Stomach smooth muscle (tissue), 2 donors: Measurements from ENCODE around the gene CRACR2B.

ENCODE experiments used
- H3K27ac ChIP-seq: one replicate; pipeline ENCODE4 v1.7.0; 2013; ENCODE audit warnings: mild to moderate bottlenecking, low read length, inconsistent platforms
- H3K27me3 ChIP-seq, 2 donors: one replicate each; pipeline ENCODE4 v1.7.0; 2013; ENCODE audit warnings: low read length in 2 of 2; ENCODE audit not compliant: insufficient read depth in 2 of 2, control insufficient read depth in 1 of 2
- H3K36me3 ChIP-seq, 2 donors: one replicate each; pipeline ENCODE4 v1.7.0; 2013; ENCODE audit warnings: low read length in 2 of 2; ENCODE audit not compliant: control insufficient read depth in 2 of 2, insufficient read depth in 2 of 2
- H3K4me1 ChIP-seq: one replicate; pipeline ENCODE4 v1.7.0; 2013; ENCODE audit warnings: low read length; ENCODE audit not compliant: control insufficient read depth, insufficient read depth
- H3K4me3 ChIP-seq, 2 donors: one replicate each; pipeline ENCODE4 v1.7.0; 2013; ENCODE audit warnings: low read length in 2 of 2
- H3K9ac ChIP-seq, 2 donors: one replicate each; pipeline ENCODE4 v1.7.0; 2013; ENCODE audit warnings: low read length in 2 of 2, mild to moderate bottlenecking in 1 of 2
- H3K9me3 ChIP-seq, 2 donors: one replicate each; pipeline ENCODE4 v1.7.0; 2013; ENCODE audit warnings: low read length in 2 of 2; ENCODE audit not compliant: control insufficient read depth in 2 of 2
- donor health status: healthy.
- donor health status: Pancreatic carcinoma.

The CRACR2B gene

GRCh38 chr11:842370-843002 is 14.8 kb downstream of the CRACR2B start, which contains the start of the genes POLR2L and TSPAN4:
TSS of gene POLR2L (minus strand) at chr11:842529. CDS start at chr11:842508, 21 bp downstream.
TSS of gene TSPAN4 (plus strand) at chr11:842852. CDS start at chr11:850305, 7,453 bp downstream.
- Histone ChIP-seq H3K27ac (peak within 1 kb of the TSS; percentile 89), H3K4me3 (peak within 1 kb of the TSS; percentile 91 to 92), H3K36me3 (peaks cover 13 to 24% of the 10 kb centered on the region in 2 donors), H3K9ac (peak within 1 kb of the TSS; percentile 78 to 84), H3K4me1 (peaks cover 63% of the 10 kb centered on the region), H3K9me3 (no peaks in the 10 kb centered on the region), H3K27me3 (no peaks in the 10 kb centered on the region)

GRCh38 chr11:843086-843734 is 15.5 kb downstream of the CRACR2B start:
- H3K27ac ChIP-seq = peak overlapping the region; percentile 62
- peaks cover 0 to 6% of the 10 kb centered on the region in 2 donors for H3K27me3 ChIP-seq

GRCh38 chr11:843818-844692 is 16.3 kb downstream of the CRACR2B start:
- no peaks in the 10 kb centered on the region for H3K9me3 ChIP-seq
- peak overlapping the region; percentile 91 to 92 for H3K4me3 ChIP-seq
- peaks cover 8 to 14% of the 10 kb centered on the region in 2 donors for H3K36me3 ChIP-seq
- peaks cover 69% of the 10 kb centered on the region for H3K4me1 ChIP-seq
- peaks cover 5 to 14% of the 10 kb centered on the region in 2 donors for H3K27me3 ChIP-seq
- H3K9ac ChIP-seq = peak overlapping the region; percentile 42 to 78
- peak overlapping the region; percentile 62 for H3K27ac ChIP-seq

More at GRCh38 chr11:843086-843734, 15.5 kb downstream of the CRACR2B start:
- Histone ChIP-seq H3K36me3 (peaks cover 13 to 20% of the 10 kb centered on the region in 2 donors), H3K4me3 (peak overlapping the region; percentile 91 to 92), H3K4me1 (peaks cover 67% of the 10 kb centered on the region), H3K9me3 (no peaks in the 10 kb centered on the region), H3K9ac (peak overlapping the region; percentile 68 to 78)

- H3K9ac ChIP-seq = peak overlapping the region in 1 of 2 donors; percentile 38
- H3K9me3 ChIP-seq = no peaks in the 10 kb centered on the region
- peaks cover 2 to 7% of the 10 kb centered on the region in 2 donors for H3K36me3 ChIP-seq
- peak overlapping the region; percentile 62 for H3K27ac ChIP-seq
- H3K4me3 ChIP-seq = peak overlapping the region in 1 of 2 donors; percentile 92
- H3K27me3 ChIP-seq = peaks cover 5 to 18% of the 10 kb centered on the region in 2 donors
- H3K4me1 ChIP-seq = peaks cover 69% of the 10 kb centered on the region
Observed at GRCh38 chr11:844693-845644, 17.2 kb downstream of the CRACR2B start.

GRCh38 chr11:845872-846495 is 18.3 kb downstream of the CRACR2B start:
- H3K27me3 ChIP-seq = peaks cover 5 to 22% of the 10 kb centered on the region in 2 donors
- peak overlapping the region; percentile 62 for H3K27ac ChIP-seq
- peaks cover 0 to 2% of the 10 kb centered on the region in 2 donors for H3K36me3 ChIP-seq
- no peak overlapping the region for H3K9ac ChIP-seq
- H3K4me3 ChIP-seq = no peak overlapping the region
- H3K4me1 ChIP-seq = peaks cover 66% of the 10 kb centered on the region
- H3K9me3 ChIP-seq = no peaks in the 10 kb centered on the region

- Histone ChIP-seq H3K4me3 (no peak overlapping the region), H3K9ac (no peak overlapping the region), H3K4me1 (peaks cover 66% of the 10 kb centered on the region), H3K27ac (no peak overlapping the region), H3K27me3 (peaks cover 5 to 22% of the 10 kb centered on the region in 2 donors), H3K36me3 (no peaks in the 10 kb centered on the region), H3K9me3 (no peaks in the 10 kb centered on the region)
Observed at GRCh38 chr11:846496-847098, 18.9 kb downstream of the CRACR2B start.

GRCh38 chr11:847876-848275 is 20.2 kb downstream of the CRACR2B start:
- peaks cover 5 to 22% of the 10 kb centered on the region in 2 donors for H3K27me3 ChIP-seq

GRCh38 chr11:848380-848931 is 20.7 kb downstream of the CRACR2B start:
- Histone ChIP-seq H3K4me1 (peaks cover 63% of the 10 kb centered on the region), H3K27me3 (peaks cover 5 to 22% of the 10 kb centered on the region in 2 donors), H3K36me3 (no peaks in the 10 kb centered on the region), H3K4me3 (no peak overlapping the region), H3K9me3 (no peaks in the 10 kb centered on the region), H3K9ac (no peak overlapping the region), H3K27ac (no peak overlapping the region)

More at GRCh38 chr11:847876-848275, 20.2 kb downstream of the CRACR2B start:
- H3K9me3 ChIP-seq = no peaks in the 10 kb centered on the region
- no peak overlapping the region for H3K4me3 ChIP-seq
- no peak overlapping the region for H3K27ac ChIP-seq
- no peaks in the 10 kb centered on the region for H3K36me3 ChIP-seq
- peaks cover 66% of the 10 kb centered on the region for H3K4me1 ChIP-seq
- H3K9ac ChIP-seq = no peak overlapping the region
